ENCODE results near the gene PAFAH2. TPM values are rescaled to one million over a fixed set of nuclear protein-coding genes. Genes with fewer than 3 reads are reported as not detected.

The PAFAH2 gene
- total and polyA plus RNA-seq, 8 donors, result 0.58 to 25.5 (median 13.0) TPM

DNA sequence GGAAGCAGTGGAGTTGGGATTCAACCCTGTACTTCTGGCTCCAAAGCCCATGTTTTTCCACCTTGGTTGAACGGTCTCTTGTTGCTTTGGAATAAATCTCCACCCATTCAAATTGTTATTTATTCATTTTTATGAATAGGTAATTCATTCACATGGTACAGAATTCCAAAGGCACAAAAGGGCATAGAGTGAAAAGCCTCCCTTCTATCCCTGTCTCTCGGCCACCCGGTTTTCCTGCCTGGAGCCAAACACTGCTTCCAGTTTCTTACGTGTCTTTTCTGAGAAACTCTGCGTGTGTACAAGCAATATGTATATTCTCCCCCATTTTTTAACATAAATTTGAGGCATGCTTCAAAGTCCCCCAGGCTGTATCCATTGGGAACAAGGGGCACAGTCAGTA lies 27.7 kb upstream of the PAFAH2 start:
- Histone ChIP-seq H3K27me3 (peaks cover 0 to 1% (median 0%) of the 10 kb centered on the region in 3 donors), H3K36me3 (no peaks in the 10 kb centered on the region), H3K4me1 (peaks cover 0 to 22% (median 10%) of the 10 kb centered on the region in 4 donors), H3K4me3 (no peak overlapping the region), H3K27ac (no peak overlapping the region), H3K9me3 (no peaks in the 10 kb centered on the region)
- intact Hi-C loops (cut with DNase I; ENCODE audit: low total_unique reads), result no loop called here
- TF ChIP-seq, protein P1, sequence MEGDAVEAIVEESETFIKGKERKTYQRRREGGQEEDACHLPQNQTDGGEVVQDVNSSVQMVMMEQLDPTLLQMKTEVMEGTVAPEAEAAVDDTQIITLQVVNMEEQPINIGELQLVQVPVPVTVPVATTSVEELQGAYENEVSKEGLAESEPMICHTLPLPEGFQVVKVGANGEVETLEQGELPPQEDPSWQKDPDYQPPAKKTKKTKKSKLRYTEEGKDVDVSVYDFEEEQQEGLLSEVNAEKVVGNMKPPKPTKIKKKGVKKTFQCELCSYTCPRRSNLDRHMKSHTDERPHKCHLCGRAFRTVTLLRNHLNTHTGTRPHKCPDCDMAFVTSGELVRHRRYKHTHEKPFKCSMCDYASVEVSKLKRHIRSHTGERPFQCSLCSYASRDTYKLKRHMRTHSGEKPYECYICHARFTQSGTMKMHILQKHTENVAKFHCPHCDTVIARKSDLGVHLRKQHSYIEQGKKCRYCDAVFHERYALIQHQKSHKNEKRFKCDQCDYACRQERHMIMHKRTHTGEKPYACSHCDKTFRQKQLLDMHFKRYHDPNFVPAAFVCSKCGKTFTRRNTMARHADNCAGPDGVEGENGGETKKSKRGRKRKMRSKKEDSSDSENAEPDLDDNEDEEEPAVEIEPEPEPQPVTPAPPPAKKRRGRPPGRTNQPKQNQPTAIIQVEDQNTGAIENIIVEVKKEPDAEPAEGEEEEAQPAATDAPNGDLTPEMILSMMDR (IDR thresholded peaks at IDR 0.05), result no peak
- TF ChIP-seq POLR2A (IDR thresholded peaks at IDR 0.05) (no peak), POLR2AphosphoS5 (IDR thresholded peaks at IDR 0.05) (no peak), EP300 (IDR thresholded peaks at IDR 0.05) (no peak)
- no peak for DNase-seq
- 52 to 69% (median 66%) methylated on average over 5 of the region's 5 CpGs for WGBS, 5 donors

DNA sequence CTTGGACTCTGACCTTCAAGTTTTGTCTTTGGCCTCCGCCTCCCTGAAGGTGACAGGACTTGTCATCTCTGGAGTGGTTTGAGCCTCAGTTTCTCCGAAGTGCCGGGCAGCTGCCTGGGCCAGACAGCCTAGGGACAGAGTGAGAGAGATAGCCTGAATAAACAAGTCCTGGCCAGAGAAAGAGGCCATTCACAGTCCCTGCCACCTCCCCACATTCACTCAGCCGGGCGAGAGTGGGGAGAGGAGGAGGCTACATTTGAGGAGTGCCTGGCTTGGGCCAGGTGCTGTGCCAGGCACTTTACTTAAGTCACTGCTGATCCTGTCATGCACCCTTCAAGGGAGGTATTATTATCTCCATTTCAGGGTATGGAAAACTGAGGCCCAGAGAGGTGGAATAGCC lies 27.2 kb upstream of the PAFAH2 start:
- H3K4me1 ChIP-seq, result peaks cover 0 to 22% (median 10%) of the 10 kb centered on the region in 4 donors
- TF ChIP-seq POLR2A (IDR thresholded peaks at IDR 0.05), result no peak
- TF ChIP-seq, protein P1 (IDR thresholded peaks at IDR 0.05), result no peak
- TF ChIP-seq POLR2AphosphoS5 (IDR thresholded peaks at IDR 0.05), result no peak
- TF ChIP-seq EP300 (IDR thresholded peaks at IDR 0.05), result no peak
- no peak for DNase-seq
- H3K36me3 ChIP-seq, result no peaks in the 10 kb centered on the region
- H3K27me3 ChIP-seq, result no peaks in the 10 kb centered on the region
- intact Hi-C loops (cut with DNase I; ENCODE audit: low total_unique reads), result no loop called here
- WGBS, 5 donors, result 28 to 59% (median 57%) methylated on average over 3 to 5 of the region's 5 CpGs
- H3K9me3 ChIP-seq, result no peaks in the 10 kb centered on the region
- H3K4me3 ChIP-seq, result no peak overlapping the region
- H3K27ac ChIP-seq, result no peak overlapping the region

- intact Hi-C loops (cut with DNase I; ENCODE audit: low total_unique reads), result no loop called here
- 84 to 91% (median 89%) methylated on average over 5 of the region's 5 CpGs for WGBS, 5 donors
- TF ChIP-seq EP300 (IDR thresholded peaks at IDR 0.05) (no peak), POLR2AphosphoS5 (IDR thresholded peaks at IDR 0.05) (no peak), POLR2A (IDR thresholded peaks at IDR 0.05) (no peak)
- TF ChIP-seq, protein P1 (IDR thresholded peaks at IDR 0.05), result no peak
Observed at GRCh38 chr1:26023826-26024225, 26.0 kb upstream of the PAFAH2 start.

GRCh38 chr1:26023009-26023408 lies 25.1 kb upstream of the PAFAH2 start:
- Histone ChIP-seq H3K27ac (no peak overlapping the region), H3K9me3 (no peaks in the 10 kb centered on the region), H3K36me3 (no peaks in the 10 kb centered on the region), H3K27me3 (no peaks in the 10 kb centered on the region), H3K4me1 (peaks cover 0 to 22% (median 10%) of the 10 kb centered on the region in 4 donors), H3K4me3 (no peak overlapping the region)
- intact Hi-C loops (cut with DNase I; ENCODE audit: low total_unique reads), result no loop called here
- no peak for DNase-seq
- TF ChIP-seq EP300 (IDR thresholded peaks at IDR 0.05), result no peak
- TF ChIP-seq POLR2A (IDR thresholded peaks at IDR 0.05), result no peak
- no peak for TF ChIP-seq POLR2AphosphoS5 (IDR thresholded peaks at IDR 0.05)
- TF ChIP-seq, protein P1 (IDR thresholded peaks at IDR 0.05), result no peak
- WGBS, 5 donors, result 83 to 90% (median 86%) methylated on average over 11 to 13 of the region's 13 CpGs

More at GRCh38 chr1:26023826-26024225, 26.0 kb upstream of the PAFAH2 start:
- no peaks in the 10 kb centered on the region for H3K27me3 ChIP-seq
- H3K27ac ChIP-seq, result no peak overlapping the region
- H3K9me3 ChIP-seq, result no peaks in the 10 kb centered on the region
- no peak for DNase-seq
- H3K4me3 ChIP-seq, result no peak overlapping the region
- H3K36me3 ChIP-seq, result no peaks in the 10 kb centered on the region
- peaks cover 0 to 22% (median 10%) of the 10 kb centered on the region in 4 donors for H3K4me1 ChIP-seq

Measured in stomach (tissue), 9 donors.